Spleen (tissue), 11 donors: ENCODE measurements around the gene PLEKHA4. TPM values are rescaled to one million over a fixed set of nuclear protein-coding genes. Genes with fewer than 3 reads are reported as not detected.
"Not testable (repeated sequence)": the region's sequence is repeated elsewhere in the genome, so short reads cannot be mapped to it uniquely, and the experiment has no call there.

Source experiments
- DNase-seq: peaks from one replicate; pipeline ENCODE4 v3.0.0-alpha.2; 2020
- H3K27ac ChIP-seq, 8 donors: fragments of 200-600 bp; sonication (generic) in 7 of 8; 1 replicate in 4 of 8; 2 replicates in 4 of 8; pipeline versions ENCODE4 v1.5.0 to v1.8.0; 2016 to 2021; ENCODE audit warnings: inconsistent platforms in 4 of 8, mild to moderate bottlenecking in 4 of 8, moderate library complexity in 1 of 8
- H3K27me3 ChIP-seq, 7 donors: fragments of 200-600 bp; sonication (generic) in 6 of 7; replicated peaks in 1 of 7; 1 replicate in 4 of 7; 2 replicates in 3 of 7; pipeline versions ENCODE4 v1.5.0 to v1.8.0; 2016 to 2021; ENCODE audit warnings: inconsistent platforms in 3 of 7, mild to moderate bottlenecking in 1 of 7
- H3K36me3 ChIP-seq, 6 donors: fragments of 200-600 bp; sonication (generic) in 5 of 6; 1 replicate in 4 of 6; 2 replicates in 2 of 6; pipeline versions ENCODE4 v1.5.0 to v1.8.0; 2016 to 2021; ENCODE audit warnings: inconsistent platforms in 2 of 6
- H3K4me1 ChIP-seq, 6 donors: fragments of 200-600 bp; sonication (generic) in 5 of 6; 1 replicate in 3 of 6; 2 replicates in 3 of 6; pipeline versions ENCODE4 v1.5.0 to v1.8.0; 2016 to 2021; ENCODE audit warnings: inconsistent platforms in 3 of 6
- H3K4me3 ChIP-seq, 8 donors: fragments of 200-600 bp; sonication (generic) in 7 of 8; 1 replicate in 4 of 8; 2 replicates in 4 of 8; pipeline versions ENCODE4 v1.5.0 to v1.8.0; 2016 to 2021; ENCODE audit warnings: inconsistent platforms in 4 of 8, mild to moderate bottlenecking in 4 of 8, moderate library complexity in 2 of 8
- H3K9me3 ChIP-seq, 8 donors: fragments of 200-600 bp; sonication (generic) in 7 of 8; 1 replicate in 4 of 8; 2 replicates in 4 of 8; pipeline versions ENCODE4 v1.5.0 to v1.8.0; 2016 to 2021; ENCODE audit warnings: inconsistent platforms in 4 of 8
- POLR2A ChIP-seq, 3 donors: fragments of 450-650 bp; IDR thresholded peaks; one replicate each; pipeline ENCODE4 v1.5.1; 2017; ENCODE audit warnings: antibody characterized with exemption in 3 of 3, mild to moderate bottlenecking in 1 of 3
- POLR2AphosphoS5 ChIP-seq, 3 donors: sonication (generic); formaldehyde crosslinking; IDR thresholded peaks; one replicate each; pipeline ENCODE4 v1.5.1; 2017; ENCODE audit warnings: antibody characterized with exemption in 3 of 3
- WGBS, 5 donors: extraction: QIAGEN DNeasy Blood & Tissue Kit in 3 of 5; methylation state at CpG; one replicate each; pipeline versions ENCODE4 v1.1.5 to v1.1.7; 2013 to 2018; 5-methylcytosine and 5-hydroxymethylcytosine counted together
- intact Hi-C: fragments of 100-400 bp; cut with DNase I; formaldehyde crosslinking; loops from one replicate; pipeline ENCODE4 v1.15.0; 2023; ENCODE audit warnings: low total_unique reads
- polyA plus RNA-seq, 3 donors: library from polyadenylated mRNA; stranded (reverse); fragments of 200-250 nt; gene quantifications; one replicate each; pipeline ENCODE4 v1.2.1, GENCODE V29; 2013
- total RNA-seq, 7 donors: library from RNA; depleted of rRNA in 3 of 7; stranded (reverse); fragments of >200 nt in 3 of 7; fragmentation: NEBNext Ultra II Directional in 4 of 7; extraction: Animal tissue kit (Norgen Biotek cat#: 25700) in 4 of 7; gene quantifications; one replicate each; pipeline versions ENCODE4 v1.1.0 to v1.2.1, GENCODE V29; 2016 to 2021
- TF ChIP-seq, protein P1 (sequence below), 11 experiments: fragments of 200-600 bp in 7 of 11; fragments of 450-650 bp in 4 of 11; sonication (generic) in 4 of 11; IDR thresholded peaks in 8 of 11; conservative IDR thresholded peaks in 3 of 11; 1 replicate in 7 of 11; 2 replicates in 4 of 11; pipeline versions ENCODE4 v1.4.0 to v1.8.0; 2016 to 2021; ENCODE audit warnings: antibody characterized with exemption in 11 of 11, inconsistent platforms in 4 of 11, mild to moderate bottlenecking in 1 of 11
- donor health status: healthy with polysubstance abuse.
- donor health status: DM: no; HTN: no; CAD: no; lungs with moderate emphysema.
- donor health status: DM: no; HTN: no; CAD: no.
- donor health status: Bipolar disorder and iron deficiency.
- donor health status: healthy.
- donor health status: DM: no; HTN: no; CAD: no.
- donor health status: DM: yes; HTN: yes; CAD: no.

PLEKHA4 gene
- total and polyA plus RNA-seq, 10 donors, result 8.6 to 24.2 (median 14.9) TPM

DNA sequence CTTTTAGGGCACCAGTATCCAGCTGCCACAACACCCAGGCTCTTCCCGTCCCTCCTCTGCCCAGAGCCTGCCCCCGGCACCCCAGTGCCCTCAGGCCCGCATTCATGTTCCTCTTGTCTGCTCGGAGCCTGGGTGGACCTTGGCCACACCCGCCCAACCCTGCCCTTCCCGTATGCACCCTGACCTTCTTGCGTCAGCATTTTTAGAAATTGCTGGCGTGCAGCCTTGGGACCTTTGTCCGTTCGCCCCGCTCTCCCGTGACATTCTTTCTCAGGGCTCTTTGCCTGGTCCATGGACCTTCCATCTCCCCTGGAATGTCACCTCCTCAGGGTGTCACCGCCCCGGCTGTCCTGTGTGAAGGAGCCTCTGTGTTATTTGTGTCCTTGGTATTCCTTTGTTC, 39.3 kb upstream of the PLEKHA4 start:
- H3K9me3 ChIP-seq, result no peaks in the 10 kb centered on the region
- intact Hi-C loops, result loop anchor here (10.0 kb wide), 1 partner anchor 47 kb away; the partner anchor contains the start of gene BAX
- H3K4me3 ChIP-seq, result no peak overlapping the region
- H3K27me3 ChIP-seq, result no peaks in the 10 kb centered on the region
- peaks cover 0 to 93% (median 75%) of the 10 kb centered on the region in 6 donors for H3K36me3 ChIP-seq
- WGBS, 5 donors, result 55 to 80% (median 74%) methylated on average over 14 of the region's 14 CpGs
- H3K27ac ChIP-seq, result peak overlapping the region; percentile 42 to 82 (median 75)
- peaks cover 0 to 49% (median 26%) of the 10 kb centered on the region in 6 donors for H3K4me1 ChIP-seq
- TF ChIP-seq, protein P1, sequence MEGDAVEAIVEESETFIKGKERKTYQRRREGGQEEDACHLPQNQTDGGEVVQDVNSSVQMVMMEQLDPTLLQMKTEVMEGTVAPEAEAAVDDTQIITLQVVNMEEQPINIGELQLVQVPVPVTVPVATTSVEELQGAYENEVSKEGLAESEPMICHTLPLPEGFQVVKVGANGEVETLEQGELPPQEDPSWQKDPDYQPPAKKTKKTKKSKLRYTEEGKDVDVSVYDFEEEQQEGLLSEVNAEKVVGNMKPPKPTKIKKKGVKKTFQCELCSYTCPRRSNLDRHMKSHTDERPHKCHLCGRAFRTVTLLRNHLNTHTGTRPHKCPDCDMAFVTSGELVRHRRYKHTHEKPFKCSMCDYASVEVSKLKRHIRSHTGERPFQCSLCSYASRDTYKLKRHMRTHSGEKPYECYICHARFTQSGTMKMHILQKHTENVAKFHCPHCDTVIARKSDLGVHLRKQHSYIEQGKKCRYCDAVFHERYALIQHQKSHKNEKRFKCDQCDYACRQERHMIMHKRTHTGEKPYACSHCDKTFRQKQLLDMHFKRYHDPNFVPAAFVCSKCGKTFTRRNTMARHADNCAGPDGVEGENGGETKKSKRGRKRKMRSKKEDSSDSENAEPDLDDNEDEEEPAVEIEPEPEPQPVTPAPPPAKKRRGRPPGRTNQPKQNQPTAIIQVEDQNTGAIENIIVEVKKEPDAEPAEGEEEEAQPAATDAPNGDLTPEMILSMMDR (IDR thresholded peaks at IDR 0.05 in 8 of 11, conservative IDR thresholded peaks at IDR 0.05 in 3 of 11), result no peak
- peak; percentile 78 to 87 (median 84) for TF ChIP-seq POLR2AphosphoS5 (IDR thresholded peaks at IDR 0.05)
- TF ChIP-seq POLR2A (IDR thresholded peaks at IDR 0.05), result no peak
- DNase-seq, result peak; percentile 87

DNA sequence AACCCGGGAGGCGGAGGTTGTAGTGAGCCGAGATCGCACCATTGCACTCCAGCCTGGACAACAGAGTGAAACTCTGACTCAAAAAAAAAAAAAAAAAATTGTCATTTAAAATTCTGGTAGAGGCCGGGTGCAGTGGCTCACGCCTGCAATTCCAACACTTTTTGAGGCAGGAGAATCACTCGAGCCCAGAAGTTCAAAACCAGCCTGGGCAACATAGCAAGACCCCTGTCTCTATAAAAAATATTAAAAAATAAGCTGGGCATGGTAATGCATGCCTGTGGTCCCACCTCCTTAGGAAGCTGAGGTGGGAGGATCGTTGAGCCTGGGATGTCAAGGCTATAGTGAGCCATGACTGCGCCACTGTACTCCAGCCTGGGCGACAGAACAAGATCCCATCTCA, 37.9 kb upstream of the PLEKHA4 start:
- H3K27ac ChIP-seq, result peak overlapping the region in 5 of 8 donors; percentile 36 to 82 (median 78)
- no peak overlapping the region for H3K4me3 ChIP-seq
- H3K27me3 ChIP-seq, result no peaks in the 10 kb centered on the region
- TF ChIP-seq POLR2AphosphoS5 (IDR thresholded peaks at IDR 0.05) (no peak), POLR2A (IDR thresholded peaks at IDR 0.05) (no peak)
- TF ChIP-seq, protein P1 (IDR thresholded peaks at IDR 0.05 in 8 of 11, conservative IDR thresholded peaks at IDR 0.05 in 3 of 11), result no peak
- intact Hi-C loops, result loop anchor here (10.0 kb wide), 1 partner anchor 48 kb away; the partner anchor contains the start of gene BAX
- H3K9me3 ChIP-seq, result no peaks in the 10 kb centered on the region
- 92 to 96% (median 94%) methylated on average over 10 of the region's 10 CpGs for WGBS, 5 donors
- peaks cover 10 to 62% (median 39%) of the 10 kb centered on the region in 6 donors for H3K4me1 ChIP-seq
- no peak for DNase-seq
- peaks cover 0 to 93% (median 62%) of the 10 kb centered on the region in 6 donors for H3K36me3 ChIP-seq

DNA sequence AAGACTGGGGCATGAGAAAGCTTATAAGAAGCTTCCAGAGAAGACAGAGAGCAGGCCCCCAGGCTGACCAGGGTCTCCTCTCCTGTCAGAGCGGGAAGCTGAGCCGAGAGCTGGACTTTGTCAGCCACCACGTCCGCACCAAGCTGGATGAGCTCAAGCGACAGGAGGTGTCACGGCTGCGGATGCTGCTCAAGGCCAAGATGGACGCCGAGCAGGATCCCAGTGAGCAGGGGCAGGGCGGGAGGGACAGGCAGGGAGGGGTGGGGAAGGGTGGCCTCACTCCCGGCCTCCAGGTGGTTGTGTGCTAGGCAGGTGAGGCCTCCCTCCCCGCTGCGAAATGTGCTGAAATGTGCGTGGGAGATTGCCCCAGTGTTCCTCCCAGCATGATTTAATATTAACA, 37.2 kb upstream of the PLEKHA4 start:
- Histone ChIP-seq H3K27ac (peak overlapping the region in 5 of 8 donors; percentile 20 to 79 (median 56)), H3K36me3 (peaks cover 0 to 86% (median 55%) of the 10 kb centered on the region in 6 donors), H3K4me1 (peaks cover 10 to 69% (median 45%) of the 10 kb centered on the region in 6 donors), H3K9me3 (no peaks in the 10 kb centered on the region), H3K4me3 (no peak overlapping the region), H3K27me3 (no peaks in the 10 kb centered on the region)
- WGBS, 5 donors, result 75 to 93% (median 87%) methylated on average over 13 to 14 of the region's 14 CpGs
- no peak for TF ChIP-seq POLR2A (IDR thresholded peaks at IDR 0.05)
- peak in 2 of 3 donors; percentile 16 to 40 for TF ChIP-seq POLR2AphosphoS5 (IDR thresholded peaks at IDR 0.05)
- TF ChIP-seq, protein P1 (IDR thresholded peaks at IDR 0.05 in 8 of 11, conservative IDR thresholded peaks at IDR 0.05 in 3 of 11), result no peak
- no peak for DNase-seq
- intact Hi-C loops, result loop anchor here (10.0 kb wide), 1 partner anchor 49 kb away; the partner anchor contains the start of gene BAX

DNA sequence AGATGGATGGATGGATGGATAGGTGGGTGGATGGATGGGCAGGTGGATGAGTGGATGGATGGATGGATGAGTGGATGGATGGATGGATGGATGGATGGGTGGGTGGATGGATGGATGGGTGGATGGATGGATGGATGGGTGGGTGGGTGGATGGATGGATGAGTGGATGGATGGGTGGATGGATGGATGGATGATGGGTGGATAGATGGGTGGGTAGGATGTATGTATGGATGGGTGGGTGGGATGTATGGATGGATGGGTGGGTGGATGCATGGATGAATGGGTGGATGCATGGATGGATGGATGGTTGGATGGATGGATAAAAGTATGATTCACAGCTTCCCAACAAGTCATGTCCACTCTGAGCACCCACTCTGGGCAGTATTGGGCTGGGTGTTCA, 35.4 kb upstream of the PLEKHA4 start:
- not testable (repeated sequence) for DNase-seq, H3K9me3 ChIP-seq, H3K27ac ChIP-seq, H3K4me3 ChIP-seq, H3K27me3 ChIP-seq
- H3K36me3 ChIP-seq, result peaks cover 0 to 68% (median 39%) of the 10 kb centered on the region in 6 donors
- intact Hi-C loops, result loop anchor here (10.0 kb wide), 1 partner anchor 51 kb away; the partner anchor contains the start of gene BAX
- peaks cover 10 to 68% (median 43%) of the 10 kb centered on the region in 6 donors for H3K4me1 ChIP-seq

DNA sequence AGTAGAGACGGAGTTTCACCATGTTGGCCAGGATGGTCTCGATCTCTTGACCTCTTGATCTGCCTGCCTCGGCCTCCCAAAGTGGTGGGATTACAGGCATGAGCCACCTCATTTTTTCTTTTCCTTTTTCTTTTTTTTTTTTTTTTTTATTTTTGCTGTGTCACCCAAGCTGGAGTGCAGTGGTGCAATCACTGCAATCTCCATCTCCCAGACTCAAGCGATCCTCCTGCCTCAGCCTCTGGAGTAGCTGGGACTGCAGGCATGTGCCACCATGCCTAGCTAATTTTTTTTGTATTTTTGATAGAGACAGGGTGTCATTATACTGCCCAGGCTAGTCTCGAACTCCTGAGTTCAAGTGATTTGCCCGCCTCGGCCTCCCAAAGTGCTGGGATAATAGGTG, 33.9 kb upstream of the PLEKHA4 start:
- not testable (repeated sequence) for H3K27me3 ChIP-seq, H3K9me3 ChIP-seq, H3K27ac ChIP-seq, DNase-seq
- WGBS, 5 donors, result 90 to 97% (median 92%) methylated on average over 7 of the region's 7 CpGs
- Histone ChIP-seq H3K4me1 (peaks cover 10 to 56% (median 38%) of the 10 kb centered on the region in 6 donors), H3K4me3 (peak overlapping the region in 1 of 8 donors; percentile 85), H3K36me3 (peaks cover 0 to 53% (median 31%) of the 10 kb centered on the region in 6 donors)
- intact Hi-C loops, result loop anchor here (10.0 kb wide), 1 partner anchor 53 kb away; the partner anchor contains the start of gene BAX
